ENCODE results near the gene DUSP28. TPM values are rescaled to one million over a fixed set of nuclear protein-coding genes. Genes with fewer than 3 reads are reported as not detected.
A peak's percentile ranks its signal among the peaks of the same experiment; 100 is the strongest.
"Not testable (repeated sequence)": the region's sequence is repeated elsewhere in the genome, so short reads cannot be mapped to it uniquely, and the experiment has no call there.

DUSP28 gene, protein sequence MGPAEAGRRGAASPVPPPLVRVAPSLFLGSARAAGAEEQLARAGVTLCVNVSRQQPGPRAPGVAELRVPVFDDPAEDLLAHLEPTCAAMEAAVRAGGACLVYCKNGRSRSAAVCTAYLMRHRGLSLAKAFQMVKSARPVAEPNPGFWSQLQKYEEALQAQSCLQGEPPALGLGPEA
- total RNA-seq (2014; rRNA removed; shearing (Covaris generic)), result 3.6 and 8.0 TPM in 2 replicates
- polyA plus RNA-seq (2015; cell fraction: cytosol; rRNA removed), result 5.9 and 10.6 TPM in 2 replicates
- polyA plus RNA-seq (2015; cell fraction: nucleus; rRNA removed), result 11.1 and 11.6 TPM in 2 replicates

DNA sequence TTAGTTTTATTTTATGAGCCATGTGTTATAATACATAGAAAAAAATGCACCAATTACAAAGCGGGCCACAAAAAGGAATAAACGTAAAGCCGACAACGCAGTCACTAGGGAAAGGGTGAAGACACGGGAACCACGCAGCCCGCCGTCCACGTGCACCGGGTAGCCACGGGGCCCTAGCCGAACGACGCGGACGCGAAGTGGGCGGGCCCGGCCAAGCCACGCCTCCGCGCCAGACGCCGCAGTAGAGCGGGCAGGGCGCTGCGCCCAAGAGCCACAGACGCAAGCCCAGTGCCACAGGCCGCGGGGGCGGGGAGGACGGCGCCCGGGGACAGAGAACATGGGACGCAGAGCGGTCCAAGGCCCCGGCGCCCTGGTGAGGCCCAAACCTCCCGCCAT, at the start of gene DUSP28:
Gene DUSP28 (plus strand): TSS at position 274 of the 396 bp plus-strand sequence. CDS start 328 bp downstream, outside the sequence.
- DNase-seq (ENCODE audit: low read depth, low spot score), result peak; percentile 89
- in situ Hi-C loops (cut with HindIII; ENCODE audit: low pct_unique_long_range_greater_than_20kb, low sequenced_read_pairs), result no loop called here

GRCh38 chr2:240510513-240511210, 49.5 kb upstream of the DUSP28 start:
- in situ Hi-C loops (cut with HindIII; ENCODE audit: low pct_unique_long_range_greater_than_20kb, low sequenced_read_pairs), result no loop called here
- DNase-seq (ENCODE audit: low read depth, low spot score), result no peak

DNA sequence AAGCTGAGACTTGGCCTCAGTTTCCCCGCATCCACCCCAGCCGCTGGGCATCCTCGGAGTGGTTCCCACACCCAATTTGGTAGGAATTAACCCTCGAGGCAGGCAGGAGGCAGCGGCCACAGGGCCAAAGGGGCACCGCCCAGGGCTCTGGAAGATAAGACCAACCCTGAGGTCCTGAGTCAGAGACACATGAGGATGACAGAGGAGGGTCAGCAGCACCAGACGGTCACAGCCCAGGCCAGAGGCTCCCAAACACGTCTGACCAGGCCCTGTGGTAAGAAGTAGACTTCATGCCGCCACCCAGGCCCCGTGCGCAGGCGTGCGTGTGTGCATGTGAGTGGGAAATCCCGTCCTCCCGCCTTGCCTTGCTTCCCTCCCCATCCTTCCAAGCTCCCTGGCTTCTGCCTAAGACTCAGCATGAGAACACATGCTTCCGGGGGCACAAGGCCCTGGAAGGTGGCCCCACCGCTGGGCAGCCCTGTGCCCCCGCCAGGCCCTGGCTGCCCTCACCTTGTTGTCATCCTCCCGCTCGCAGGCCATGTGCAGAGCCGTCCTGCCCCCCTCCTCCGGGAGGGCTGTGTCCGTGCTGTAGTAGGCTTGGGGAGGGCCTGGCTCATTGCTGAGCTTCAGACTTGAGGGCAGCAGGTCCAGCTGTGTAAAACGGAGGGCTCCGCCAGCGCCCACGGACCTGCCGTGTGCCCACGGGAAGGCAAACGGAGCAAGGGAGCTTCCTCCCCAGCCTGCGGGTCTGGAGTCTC, 48.6 kb upstream of the DUSP28 start:
- in situ Hi-C loops (cut with HindIII; ENCODE audit: low pct_unique_long_range_greater_than_20kb, low sequenced_read_pairs), result no loop called here
- DNase-seq (ENCODE audit: low read depth, low spot score), result no peak

DNA sequence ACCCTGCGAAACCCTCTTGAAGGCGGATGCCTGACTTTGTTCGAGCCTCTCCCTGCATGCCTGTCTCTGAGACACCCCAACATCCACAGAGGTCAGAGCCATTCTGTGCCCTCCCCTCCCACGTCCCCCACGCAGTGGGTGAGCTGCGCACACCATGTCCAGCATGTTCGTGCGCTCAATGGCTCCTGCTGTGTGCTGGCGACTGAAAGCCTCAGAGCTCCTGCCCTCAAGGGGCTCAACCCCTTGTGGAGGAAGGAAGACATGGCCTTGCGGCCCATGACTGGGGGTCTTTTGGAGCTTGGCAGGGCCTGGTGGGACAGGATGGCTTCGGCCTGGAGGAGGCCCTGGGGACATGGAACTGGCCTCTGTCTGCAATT, 48.1 kb upstream of the DUSP28 start:
- no peak for DNase-seq (ENCODE audit: low read depth, low spot score)
- in situ Hi-C loops (cut with HindIII; ENCODE audit: low pct_unique_long_range_greater_than_20kb, low sequenced_read_pairs), result no loop called here

DNA sequence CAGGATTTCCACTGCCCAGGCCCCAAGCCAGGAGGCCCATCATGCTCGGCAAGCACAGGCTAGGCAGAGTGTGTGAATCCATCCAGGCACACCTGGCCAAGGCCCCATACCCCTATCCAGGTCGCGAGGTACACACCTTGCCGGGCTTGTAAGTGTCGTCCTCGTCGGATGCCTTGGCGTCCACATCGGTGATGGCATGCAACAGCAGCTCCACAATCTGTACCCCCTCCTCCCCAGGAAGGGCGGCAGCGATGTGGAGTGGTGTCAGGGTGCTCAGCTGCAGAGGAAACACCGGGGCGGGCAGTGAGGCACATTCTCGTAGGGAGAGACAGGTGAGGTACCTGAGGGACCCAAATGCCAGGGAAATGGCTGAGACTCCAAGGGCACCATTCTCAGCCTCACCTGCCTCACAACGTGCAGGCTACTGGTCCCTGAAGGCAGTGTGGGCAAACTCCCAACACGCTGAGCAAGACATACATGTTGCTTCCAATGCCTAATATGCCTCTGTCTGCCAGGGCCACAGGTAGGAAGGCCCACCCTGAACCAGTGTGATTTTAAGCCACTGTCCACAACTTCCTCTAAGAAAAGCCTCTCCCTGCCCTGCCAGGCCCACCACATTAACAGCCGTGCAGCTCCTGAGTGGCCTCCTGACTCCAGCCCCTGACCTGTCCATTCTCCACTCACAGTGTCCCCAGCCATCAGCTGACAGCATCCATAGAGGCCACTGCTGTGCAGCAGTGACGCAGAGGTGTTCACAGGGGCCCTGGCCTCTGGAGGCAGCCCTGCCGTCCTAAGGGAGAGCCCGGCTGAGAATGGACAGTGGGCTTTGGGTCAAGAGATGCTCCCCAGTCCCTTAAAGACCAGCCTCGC, 47.3 kb upstream of the DUSP28 start:
- in situ Hi-C loops (cut with HindIII; ENCODE audit: low pct_unique_long_range_greater_than_20kb, low sequenced_read_pairs), result no loop called here
- no peak for DNase-seq (ENCODE audit: low read depth, low spot score)

DNA sequence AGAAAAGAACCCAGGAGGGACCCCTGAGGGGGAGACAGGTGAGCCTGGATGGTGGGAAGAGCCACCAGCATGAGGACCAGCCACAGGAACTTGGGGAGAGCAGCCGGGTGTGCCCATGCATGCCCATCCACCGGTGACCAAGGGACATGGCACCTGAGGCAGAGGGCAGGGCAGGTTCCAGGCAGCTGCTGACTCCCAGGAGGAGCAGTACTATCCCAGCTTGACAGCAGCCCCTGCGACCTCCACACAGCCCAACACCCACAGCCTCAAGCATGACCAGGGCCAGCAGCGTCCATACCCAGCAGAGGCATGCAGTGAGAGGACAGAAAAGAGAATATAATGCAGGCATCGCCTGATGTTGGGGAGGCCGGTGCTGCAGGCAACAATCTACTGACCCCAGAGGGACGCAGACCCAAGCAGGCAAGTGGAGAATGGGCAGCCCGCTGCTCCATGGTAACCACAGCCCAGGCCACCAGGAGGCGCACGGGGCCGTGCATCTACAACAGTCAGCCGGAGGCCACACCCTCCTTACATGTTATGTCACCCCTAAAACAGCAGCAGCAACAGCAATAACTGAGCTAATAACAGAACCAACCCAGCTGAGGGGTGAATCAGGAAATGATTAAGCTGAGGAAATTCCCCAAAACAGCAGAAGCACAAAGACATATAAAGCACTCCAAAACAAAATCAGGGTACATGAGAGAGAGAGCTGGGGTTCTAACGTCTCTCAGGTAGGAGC, 46.4 kb upstream of the DUSP28 start:
- DNase-seq (ENCODE audit: low read depth, low spot score), result peak; percentile 70
- in situ Hi-C loops (cut with HindIII; ENCODE audit: low pct_unique_long_range_greater_than_20kb, low sequenced_read_pairs), result no loop called here

- in situ Hi-C loops (cut with HindIII; ENCODE audit: low pct_unique_long_range_greater_than_20kb, low sequenced_read_pairs), result no loop called here
- no peak for DNase-seq (ENCODE audit: low read depth, low spot score)
Measured at GRCh38 chr2:240514631-240515030, 45.5 kb upstream of the DUSP28 start.

GRCh38 chr2:240517342-240517741, 42.8 kb upstream of the DUSP28 start:
- DNase-seq (ENCODE audit: low read depth, low spot score), result no peak
- in situ Hi-C loops (cut with HindIII; ENCODE audit: low pct_unique_long_range_greater_than_20kb, low sequenced_read_pairs), result no loop called here

- in situ Hi-C loops (cut with HindIII; ENCODE audit: low pct_unique_long_range_greater_than_20kb, low sequenced_read_pairs), result no loop called here
- DNase-seq (ENCODE audit: low read depth, low spot score), result no peak
Measured at GRCh38 chr2:240518981-240519380, 41.2 kb upstream of the DUSP28 start.

DNA sequence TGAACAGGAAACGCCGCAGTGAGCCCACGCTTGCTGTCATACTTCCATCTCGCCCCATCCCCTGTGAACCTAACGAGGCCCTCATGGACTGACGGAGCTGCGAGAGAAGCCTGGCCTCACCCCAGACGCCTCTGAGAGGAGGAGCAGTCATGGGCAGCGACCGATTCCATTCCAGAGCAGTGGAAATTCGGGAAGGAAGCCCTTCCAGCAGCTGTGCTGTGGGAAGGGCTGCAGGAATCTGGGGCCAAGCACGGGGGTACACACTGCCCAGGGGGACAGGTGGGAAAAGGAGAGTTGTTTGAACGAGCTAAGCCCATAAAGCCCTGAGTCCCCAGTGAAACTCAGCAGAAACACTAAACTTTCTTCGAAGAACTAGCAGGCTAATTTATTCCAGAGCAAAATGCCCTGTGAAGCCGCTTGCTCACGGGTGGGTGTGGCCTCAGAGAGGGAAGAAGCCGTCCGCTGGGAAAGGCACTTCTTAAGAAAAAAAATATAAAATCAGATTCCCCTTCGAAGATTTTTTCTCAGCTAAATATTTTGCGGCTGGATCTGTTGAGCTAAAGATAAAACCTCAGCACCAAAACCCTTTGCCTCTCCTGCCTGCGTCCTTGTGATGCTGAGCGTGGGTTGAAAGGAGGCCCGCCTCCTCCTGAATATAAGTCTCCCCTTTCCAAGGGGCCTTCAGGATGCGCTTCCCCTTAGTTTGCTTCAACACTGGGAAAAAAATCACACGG, 40.6 kb upstream of the DUSP28 start:
- no peak for DNase-seq (ENCODE audit: low read depth, low spot score)
- in situ Hi-C loops (cut with HindIII; ENCODE audit: low pct_unique_long_range_greater_than_20kb, low sequenced_read_pairs), result no loop called here

- in situ Hi-C loops (cut with HindIII; ENCODE audit: low pct_unique_long_range_greater_than_20kb, low sequenced_read_pairs), result no loop called here
- DNase-seq (ENCODE audit: low read depth, low spot score), result no peak
Measured at GRCh38 chr2:240520130-240520973, 39.8 kb upstream of the DUSP28 start.

DNA sequence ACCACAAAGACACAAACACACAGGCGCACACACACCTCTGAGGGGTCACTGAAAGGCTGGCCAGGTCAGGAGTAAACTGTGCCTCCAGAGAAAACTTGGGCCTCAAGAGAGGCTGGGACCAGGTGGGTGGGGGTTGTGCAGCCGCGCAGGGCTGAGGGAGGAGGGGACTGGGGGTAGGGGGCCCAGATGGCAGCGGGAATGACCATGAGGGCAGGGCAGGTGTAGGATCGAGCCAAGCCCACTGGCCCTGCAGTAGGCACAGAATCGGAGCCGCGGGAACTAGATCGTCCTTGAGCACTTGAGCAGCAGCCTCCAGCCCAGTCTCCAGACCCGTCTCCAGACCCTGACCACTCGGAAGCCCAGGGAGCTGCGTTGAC, 39.2 kb upstream of the DUSP28 start:
- no peak for DNase-seq (ENCODE audit: low read depth, low spot score)

GRCh38 chr2:240521885-240522284, 38.3 kb upstream of the DUSP28 start:
- DNase-seq (ENCODE audit: low read depth, low spot score); in situ Hi-C loops (cut with HindIII; ENCODE audit: low pct_unique_long_range_greater_than_20kb, low sequenced_read_pairs): not testable (repeated sequence)

More for the DNA sequence above, 39.2 kb upstream of the DUSP28 start:
- in situ Hi-C loops (cut with HindIII; ENCODE audit: low pct_unique_long_range_greater_than_20kb, low sequenced_read_pairs), result no loop called here

DNA sequence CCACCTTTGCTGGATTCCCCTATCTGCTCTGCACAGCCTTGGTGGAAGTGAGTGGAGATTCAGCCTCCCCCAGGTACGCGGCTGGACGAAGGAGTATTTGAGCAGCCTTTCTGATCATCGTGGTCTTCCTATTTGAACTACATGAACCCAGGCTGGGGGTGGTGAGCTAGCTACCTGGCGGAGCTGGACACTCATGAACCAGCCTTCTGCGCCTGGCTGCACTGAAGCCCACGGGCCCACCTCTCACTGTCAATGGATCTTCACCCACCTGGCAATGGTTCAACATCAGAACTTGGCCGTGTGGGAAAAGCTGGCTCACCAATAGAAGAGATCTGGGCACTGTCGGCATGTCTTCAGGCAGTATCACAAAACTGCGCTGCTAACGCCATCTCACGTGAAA, 37.8 kb upstream of the DUSP28 start:
- in situ Hi-C loops (cut with HindIII; ENCODE audit: low pct_unique_long_range_greater_than_20kb, low sequenced_read_pairs), result no loop called here
- no peak for DNase-seq (ENCODE audit: low read depth, low spot score)

- DNase-seq (ENCODE audit: low read depth, low spot score), result no peak
- in situ Hi-C loops (cut with HindIII; ENCODE audit: low pct_unique_long_range_greater_than_20kb, low sequenced_read_pairs), result no loop called here
Measured at GRCh38 chr2:240523451-240524281, 36.5 kb upstream of the DUSP28 start.
